HepG2 (cell line): ENCODE measurements around the gene SUPT6H.
"Not testable (repeated sequence)": the region's sequence is repeated elsewhere in the genome, so short reads cannot be mapped to it uniquely, and the experiment has no call there.

Source experiments
- BHLHE40 ChIP-seq: IDR thresholded peaks from 2 replicates; pipeline ENCODE4 v1.6.1; 2011; ENCODE audit warnings: low read length, improper control_type of control experiment
- ETV6 ChIP-seq: sonication (generic); formaldehyde crosslinking; conservative IDR thresholded peaks from 2 replicates; pipeline ENCODE4 v1.4.0; 2020; ENCODE audit warnings: missing genetic modification reagents
- MAZ ChIP-seq, 2 experiments: sonication (generic) in 1 of 2; formaldehyde crosslinking in 1 of 2; IDR thresholded peaks; 2 replicates each; pipeline versions ENCODE4 v1.5.0 to v1.6.1; 2012 to 2020; ENCODE audit warnings: low read depth in 2 of 2, mild to moderate bottlenecking in 2 of 2, borderline replicate concordance in 1 of 2, improper control_type of control experiment in 1 of 2, low read length in 1 of 2, missing genetic modification reagents in 1 of 2, moderate library complexity in 1 of 2
- MLLT10 ChIP-seq: sonication (generic); formaldehyde crosslinking; IDR thresholded peaks from 2 replicates; pipeline ENCODE4 v1.4.0; 2020; ENCODE audit warnings: missing genetic modification reagents
- NCOA2 ChIP-seq: sonication (generic); formaldehyde crosslinking; IDR thresholded peaks from 2 replicates; pipeline ENCODE4 v1.8.0; 2022; ENCODE audit warnings: inconsistent platforms
- NR2C2 ChIP-seq: sonication (generic); formaldehyde crosslinking; IDR thresholded peaks from 2 replicates; pipeline ENCODE4 v1.4.0; 2020; ENCODE audit warnings: missing genetic modification reagents, mild to moderate bottlenecking, moderate library complexity, borderline replicate concordance
- POLR2AphosphoS5 ChIP-seq: IDR thresholded peaks from 2 replicates; pipeline ENCODE4 v1.6.1; 2012; ENCODE audit warnings: low read depth, low read length
- SIN3A ChIP-seq: IDR thresholded peaks from 2 replicates; pipeline ENCODE4 v1.6.1; 2011; ENCODE audit warnings: low read depth, mild to moderate bottlenecking, control low read depth, low read length, borderline replicate concordance
- ZSCAN20 ChIP-seq: sonication (generic); formaldehyde crosslinking; IDR thresholded peaks from 2 replicates; pipeline ENCODE4 v1.4.0; 2020; ENCODE audit warnings: missing genetic modification reagents, mild to moderate bottlenecking, borderline replicate concordance
- TF ChIP-seq, protein P1 (sequence below): sonication (generic); formaldehyde crosslinking; IDR thresholded peaks from 2 replicates; pipeline ENCODE4 v1.9.0; 2021; ENCODE audit warnings: missing genetic modification reagents, borderline replicate concordance
- TF ChIP-seq, protein P2 (sequence below): sonication (generic); formaldehyde crosslinking; IDR thresholded peaks from 2 replicates; pipeline ENCODE4 v1.8.1; 2023; ENCODE audit warnings: missing genetic modification reagents, inconsistent platforms, borderline replicate concordance
- TF ChIP-seq, protein P3 (sequence below): sonication (generic); formaldehyde crosslinking; IDR thresholded peaks from 2 replicates; pipeline ENCODE4 v1.5.0; 2020; ENCODE audit warnings: mild to moderate bottlenecking, missing genetic modification reagents, moderate library complexity
- TF ChIP-seq, protein P4 (sequence below): sonication (generic); formaldehyde crosslinking; IDR thresholded peaks from 2 replicates; pipeline ENCODE4 v1.8.0; 2022; ENCODE audit warnings: mild to moderate bottlenecking, missing genetic modification reagents; ENCODE audit not compliant: insufficient replicate concordance

DNA sequence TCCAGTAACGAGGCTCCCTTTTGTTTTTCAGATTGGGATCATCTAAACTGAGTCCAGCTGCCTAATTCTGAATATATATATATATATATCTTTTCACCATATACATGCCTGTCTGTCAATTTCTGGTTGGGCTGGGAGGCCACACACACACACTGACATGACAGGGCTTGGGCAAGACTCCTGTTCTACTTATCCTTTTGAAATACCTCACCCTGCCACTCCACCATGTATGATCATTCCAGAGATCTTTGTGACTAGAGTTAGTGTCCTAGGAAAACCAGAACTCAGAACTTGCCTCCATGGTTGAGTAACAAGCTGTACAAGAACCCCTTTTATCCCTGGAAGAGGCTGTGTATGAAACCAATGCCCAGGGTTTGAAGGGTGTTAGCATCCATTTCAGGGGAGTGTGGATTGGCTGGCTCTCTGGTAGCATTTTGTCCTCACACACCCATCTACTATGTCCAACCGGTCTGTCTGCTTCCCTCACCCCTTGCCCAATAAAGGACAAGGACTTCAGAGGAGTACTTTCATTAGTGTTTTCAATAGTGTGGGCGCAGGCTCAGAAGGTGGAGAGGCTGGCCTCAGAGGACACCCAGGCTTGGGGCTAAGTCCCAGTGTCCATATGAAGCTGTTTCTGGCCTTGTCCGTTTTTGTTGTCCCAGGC is 62.0 kb downstream of the SUPT6H start:
- TF ChIP-seq ZSCAN20 (CRISPR knock-in tag); MAZ (IDR thresholded peaks at IDR 0.05; ENCODE audit: borderline replicate concordance, low read depth, low read length); MAZ (CRISPR knock-in tag; IDR thresholded peaks at IDR 0.05; ENCODE audit: low read depth); BHLHE40; MLLT10; NCOA2 (CRISPR knock-in tag); SIN3A; ETV6 (CRISPR knock-in tag); NR2C2 (CRISPR knock-in tag): not testable (repeated sequence)
- TF ChIP-seq POLR2AphosphoS5: 0 out of 2 replicates have a peak, but pooled peaks have one; percentile 3
- TF ChIP-seq, protein P1, sequence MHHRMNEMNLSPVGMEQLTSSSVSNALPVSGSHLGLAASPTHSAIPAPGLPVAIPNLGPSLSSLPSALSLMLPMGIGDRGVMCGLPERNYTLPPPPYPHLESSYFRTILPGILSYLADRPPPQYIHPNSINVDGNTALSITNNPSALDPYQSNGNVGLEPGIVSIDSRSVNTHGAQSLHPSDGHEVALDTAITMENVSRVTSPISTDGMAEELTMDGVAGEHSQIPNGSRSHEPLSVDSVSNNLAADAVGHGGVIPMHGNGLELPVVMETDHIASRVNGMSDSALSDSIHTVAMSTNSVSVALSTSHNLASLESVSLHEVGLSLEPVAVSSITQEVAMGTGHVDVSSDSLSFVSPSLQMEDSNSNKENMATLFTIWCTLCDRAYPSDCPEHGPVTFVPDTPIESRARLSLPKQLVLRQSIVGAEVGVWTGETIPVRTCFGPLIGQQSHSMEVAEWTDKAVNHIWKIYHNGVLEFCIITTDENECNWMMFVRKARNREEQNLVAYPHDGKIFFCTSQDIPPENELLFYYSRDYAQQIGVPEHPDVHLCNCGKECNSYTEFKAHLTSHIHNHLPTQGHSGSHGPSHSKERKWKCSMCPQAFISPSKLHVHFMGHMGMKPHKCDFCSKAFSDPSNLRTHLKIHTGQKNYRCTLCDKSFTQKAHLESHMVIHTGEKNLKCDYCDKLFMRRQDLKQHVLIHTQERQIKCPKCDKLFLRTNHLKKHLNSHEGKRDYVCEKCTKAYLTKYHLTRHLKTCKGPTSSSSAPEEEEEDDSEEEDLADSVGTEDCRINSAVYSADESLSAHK (CRISPR knock-in tag): not testable (repeated sequence)
- TF ChIP-seq, protein P2, sequence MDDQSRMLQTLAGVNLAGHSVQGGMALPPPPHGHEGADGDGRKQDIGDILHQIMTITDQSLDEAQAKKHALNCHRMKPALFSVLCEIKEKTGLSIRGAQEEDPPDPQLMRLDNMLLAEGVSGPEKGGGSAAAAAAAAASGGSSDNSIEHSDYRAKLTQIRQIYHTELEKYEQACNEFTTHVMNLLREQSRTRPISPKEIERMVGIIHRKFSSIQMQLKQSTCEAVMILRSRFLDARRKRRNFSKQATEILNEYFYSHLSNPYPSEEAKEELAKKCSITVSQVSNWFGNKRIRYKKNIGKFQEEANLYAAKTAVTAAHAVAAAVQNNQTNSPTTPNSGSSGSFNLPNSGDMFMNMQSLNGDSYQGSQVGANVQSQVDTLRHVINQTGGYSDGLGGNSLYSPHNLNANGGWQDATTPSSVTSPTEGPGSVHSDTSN (CRISPR knock-in tag): not testable (repeated sequence)
- TF ChIP-seq, protein P3, sequence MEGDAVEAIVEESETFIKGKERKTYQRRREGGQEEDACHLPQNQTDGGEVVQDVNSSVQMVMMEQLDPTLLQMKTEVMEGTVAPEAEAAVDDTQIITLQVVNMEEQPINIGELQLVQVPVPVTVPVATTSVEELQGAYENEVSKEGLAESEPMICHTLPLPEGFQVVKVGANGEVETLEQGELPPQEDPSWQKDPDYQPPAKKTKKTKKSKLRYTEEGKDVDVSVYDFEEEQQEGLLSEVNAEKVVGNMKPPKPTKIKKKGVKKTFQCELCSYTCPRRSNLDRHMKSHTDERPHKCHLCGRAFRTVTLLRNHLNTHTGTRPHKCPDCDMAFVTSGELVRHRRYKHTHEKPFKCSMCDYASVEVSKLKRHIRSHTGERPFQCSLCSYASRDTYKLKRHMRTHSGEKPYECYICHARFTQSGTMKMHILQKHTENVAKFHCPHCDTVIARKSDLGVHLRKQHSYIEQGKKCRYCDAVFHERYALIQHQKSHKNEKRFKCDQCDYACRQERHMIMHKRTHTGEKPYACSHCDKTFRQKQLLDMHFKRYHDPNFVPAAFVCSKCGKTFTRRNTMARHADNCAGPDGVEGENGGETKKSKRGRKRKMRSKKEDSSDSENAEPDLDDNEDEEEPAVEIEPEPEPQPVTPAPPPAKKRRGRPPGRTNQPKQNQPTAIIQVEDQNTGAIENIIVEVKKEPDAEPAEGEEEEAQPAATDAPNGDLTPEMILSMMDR: not testable (repeated sequence)
- TF ChIP-seq, protein P4, sequence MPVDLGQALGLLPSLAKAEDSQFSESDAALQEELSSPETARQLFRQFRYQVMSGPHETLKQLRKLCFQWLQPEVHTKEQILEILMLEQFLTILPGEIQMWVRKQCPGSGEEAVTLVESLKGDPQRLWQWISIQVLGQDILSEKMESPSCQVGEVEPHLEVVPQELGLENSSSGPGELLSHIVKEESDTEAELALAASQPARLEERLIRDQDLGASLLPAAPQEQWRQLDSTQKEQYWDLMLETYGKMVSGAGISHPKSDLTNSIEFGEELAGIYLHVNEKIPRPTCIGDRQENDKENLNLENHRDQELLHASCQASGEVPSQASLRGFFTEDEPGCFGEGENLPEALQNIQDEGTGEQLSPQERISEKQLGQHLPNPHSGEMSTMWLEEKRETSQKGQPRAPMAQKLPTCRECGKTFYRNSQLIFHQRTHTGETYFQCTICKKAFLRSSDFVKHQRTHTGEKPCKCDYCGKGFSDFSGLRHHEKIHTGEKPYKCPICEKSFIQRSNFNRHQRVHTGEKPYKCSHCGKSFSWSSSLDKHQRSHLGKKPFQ (CRISPR knock-in tag): not testable (repeated sequence)
